Esophagus squamous epithelium (tissue), 5 donors: ENCODE measurements around the gene ALCAM. TPM values are rescaled to one million over a fixed set of nuclear protein-coding genes. Genes with fewer than 3 reads are reported as not detected.

ENCODE experiments used
- DNase-seq: peaks from one replicate; lab custom pipeline; 2025; lab: John Stamatoyannopoulos, UW
- H3K27ac ChIP-seq, 4 donors: fragments of 200-600 bp; sonication (generic); one replicate each; pipeline ENCODE4 v1.5.1; 2016 to 2019; ENCODE audit warnings: mild to moderate bottlenecking in 1 of 4
- H3K27me3 ChIP-seq, 4 donors: fragments of 200-600 bp; sonication (generic); 1 replicate in 3 of 4; 2 replicates in 1 of 4; pipeline versions ENCODE4 v1.5.1 to v1.6.0; 2017 to 2021; ENCODE audit warnings: antibody characterized with exemption in 1 of 4
- H3K36me3 ChIP-seq, 3 donors: fragments of 200-600 bp; sonication (generic); one replicate each; pipeline ENCODE4 v1.5.1; 2016 to 2019
- H3K4me1 ChIP-seq, 3 donors: fragments of 200-600 bp; sonication (generic); one replicate each; pipeline ENCODE4 v1.5.1; 2017 to 2019
- H3K4me3 ChIP-seq, 4 donors: fragments of 200-600 bp; sonication (generic); 1 replicate in 3 of 4; 2 replicates in 1 of 4; pipeline ENCODE4 v1.5.1; 2016 to 2019; ENCODE audit warnings: mild to moderate bottlenecking in 2 of 4, moderate library complexity in 1 of 4
- H3K9me3 ChIP-seq, 3 donors: fragments of 200-600 bp; sonication (generic); one replicate each; pipeline ENCODE4 v1.5.1; 2016 to 2019
- CTCF ChIP-seq, 6 experiments: fragments of 450-650 bp in 4 of 6; fragments of 200-600 bp in 2 of 6; sonication (generic) in 2 of 6; IDR thresholded peaks; one replicate each; pipeline ENCODE4 v1.5.1; 2016 to 2019; ENCODE audit warnings: antibody characterized with exemption in 6 of 6, mild to moderate bottlenecking in 4 of 6, moderate library complexity in 4 of 6
- POLR2A ChIP-seq, 4 donors: fragments of 450-650 bp; IDR thresholded peaks; one replicate each; pipeline ENCODE4 v1.6.1; 2017; ENCODE audit warnings: antibody characterized with exemption in 4 of 4, mild to moderate bottlenecking in 4 of 4, moderate library complexity in 3 of 4
- WGBS, 2 donors: methylation state at CpG; one replicate each; pipeline ENCODE4 v1.1.5; 2018; 5-methylcytosine and 5-hydroxymethylcytosine counted together
- intact Hi-C: fragments of 100-400 bp; cut with DNase I; formaldehyde crosslinking; loops from one replicate; pipeline ENCODE4 v1.15.0; 2022
- total RNA-seq, 4 donors: library from RNA; depleted of rRNA; stranded (reverse); fragments of >200 nt; gene quantifications; one replicate each; pipeline ENCODE4 v1.1.0, GENCODE V29; 2016
- donor health status: DM: yes; HTN: yes; CAD: no.

The ALCAM gene
- total RNA-seq, 4 donors from 2014 or later, result 4.6 to 18.9 (median 8.0) TPM

GRCh38 chr3:105505170-105505569, 138.5 kb downstream of the ALCAM start:
- H3K9me3 ChIP-seq, result no peaks in the 10 kb centered on the region
- intact Hi-C loops, result no loop called here
- no peaks in the 10 kb centered on the region for H3K4me1 ChIP-seq
- 56 to 70% methylated on average over 2 to 5 of the region's 5 CpGs for WGBS, 2 donors
- TF ChIP-seq POLR2A (IDR thresholded peaks at IDR 0.05) (no peak), CTCF (IDR thresholded peaks at IDR 0.05) (no peak)
- H3K27me3 ChIP-seq, result no peaks in the 10 kb centered on the region
- no peak overlapping the region for H3K4me3 ChIP-seq
- no peaks in the 10 kb centered on the region for H3K36me3 ChIP-seq
- H3K27ac ChIP-seq, result no peak overlapping the region
- no peak for DNase-seq

- intact Hi-C loops, result no loop called here
- H3K27me3 ChIP-seq, result no peaks in the 10 kb centered on the region
- DNase-seq, result no peak
- no peaks in the 10 kb centered on the region for H3K9me3 ChIP-seq
- H3K4me1 ChIP-seq, result no peaks in the 10 kb centered on the region
- no peak overlapping the region for H3K4me3 ChIP-seq
- H3K27ac ChIP-seq, result no peak overlapping the region
- no peaks in the 10 kb centered on the region for H3K36me3 ChIP-seq
- TF ChIP-seq POLR2A (IDR thresholded peaks at IDR 0.05) (no peak), CTCF (IDR thresholded peaks at IDR 0.05) (no peak)
These were observed 144.3 kb downstream of the ALCAM start for GRCh38 chr3:105511031-105511430.

GRCh38 chr3:105512061-105512460, 145.4 kb downstream of the ALCAM start:
- no peak for DNase-seq
- Histone ChIP-seq H3K36me3 (no peaks in the 10 kb centered on the region), H3K4me1 (no peaks in the 10 kb centered on the region), H3K4me3 (no peak overlapping the region), H3K27ac (no peak overlapping the region), H3K9me3 (no peaks in the 10 kb centered on the region), H3K27me3 (no peaks in the 10 kb centered on the region)
- WGBS, 2 donors, result 73 to 78% methylated on average over 1 of the region's 1 CpG
- TF ChIP-seq POLR2A (IDR thresholded peaks at IDR 0.05), result no peak
- no peak for TF ChIP-seq CTCF (IDR thresholded peaks at IDR 0.05)
- intact Hi-C loops, result no loop called here

- Histone ChIP-seq H3K27me3 (no peaks in the 10 kb centered on the region), H3K4me1 (no peaks in the 10 kb centered on the region), H3K27ac (no peak overlapping the region), H3K36me3 (no peaks in the 10 kb centered on the region), H3K9me3 (no peaks in the 10 kb centered on the region), H3K4me3 (no peak overlapping the region)
- 62 to 64% methylated on average over 1 of the region's 1 CpG for WGBS, 2 donors
- DNase-seq, result no peak
- intact Hi-C loops, result no loop called here
- TF ChIP-seq CTCF (IDR thresholded peaks at IDR 0.05), result no peak
- no peak for TF ChIP-seq POLR2A (IDR thresholded peaks at IDR 0.05)
These were observed 146.3 kb downstream of the ALCAM start for GRCh38 chr3:105513042-105513441.

- 100% methylated on average over 2 of the region's 2 CpGs for WGBS, 2 donors
- TF ChIP-seq POLR2A (IDR thresholded peaks at IDR 0.05) (no peak), CTCF (IDR thresholded peaks at IDR 0.05) (no peak)
These were observed 147.2 kb downstream of the ALCAM start for GRCh38 chr3:105513886-105514285.

More at GRCh38 chr3:105513886-105514285, 147.2 kb downstream of the ALCAM start:
- Histone ChIP-seq H3K36me3 (no peaks in the 10 kb centered on the region), H3K4me1 (no peaks in the 10 kb centered on the region), H3K27ac (no peak overlapping the region), H3K9me3 (no peaks in the 10 kb centered on the region), H3K27me3 (no peaks in the 10 kb centered on the region), H3K4me3 (no peak overlapping the region)
- no peak for DNase-seq
- intact Hi-C loops, result no loop called here
